A673 (cell line): ENCODE measurements around the gene CTNNBL1. TPM values are rescaled to one million over a fixed set of nuclear protein-coding genes. Genes with fewer than 3 reads are reported as not detected.

ENCODE experiments used
- BruUV-seq: library from RNA; stranded (reverse); fragments of 400-500 nt; replicated peaks from 2 replicates; lab custom pipeline; 2021; lab: Mats Ljungman, UMichigan
- CTCF ChIA-PET: fragments of 300-600 bp; sonication (Branson Sonifier 250); formaldehyde crosslinking; loops from one replicate; lab custom pipeline; 2022; ENCODE audit warnings: antibody characterized with exemption; lab: Charles Lee
- POLR2A ChIA-PET: fragments of 300-600 bp; sonication (Branson Sonifier 250); formaldehyde crosslinking; loops from one replicate; lab custom pipeline; 2022; ENCODE audit warnings: antibody characterized with exemption; ENCODE audit not compliant: low non-redundant PET; lab: Charles Lee
- DNase-seq: peaks from one replicate; pipeline ENCODE4 v3.0.0-alpha.2; 2015; ENCODE audit warnings: low spot score
- H3K27ac ChIP-seq: fragments of 200-600 bp; sonication (generic); 2 replicates; pipeline ENCODE4 v1.5.1; 2016; ENCODE audit warnings: mixed run types, low read depth, mild to moderate bottlenecking, mixed read lengths, antibody characterized with exemption, low read length; ENCODE audit not compliant: poor library complexity, severe bottlenecking
- H3K27me3 ChIP-seq: fragments of 200-600 bp; sonication (generic); replicated peaks from 2 replicates; pipeline ENCODE4 v1.6.1; 2017; ENCODE audit warnings: mixed run types, low read depth, mild to moderate bottlenecking, mixed read lengths, antibody characterized with exemption, low read length; ENCODE audit not compliant: insufficient read depth, poor library complexity
- H3K36me3 ChIP-seq: fragments of 200-600 bp; sonication (generic); 2 replicates; pipeline ENCODE4 v1.6.1; 2016; ENCODE audit warnings: mixed run types, mild to moderate bottlenecking, mixed read lengths, antibody characterized with exemption, low read length; ENCODE audit not compliant: insufficient read depth, poor library complexity, severe bottlenecking
- H3K4me1 ChIP-seq: fragments of 200-600 bp; sonication (generic); 2 replicates; pipeline ENCODE4 v1.6.1; 2017; ENCODE audit warnings: mixed run types, mild to moderate bottlenecking, mixed read lengths, antibody characterized with exemption, low read length; ENCODE audit not compliant: insufficient read depth, poor library complexity, severe bottlenecking
- H3K4me3 ChIP-seq: fragments of 200-600 bp; sonication (generic); 2 replicates; pipeline ENCODE4 v1.5.1; 2016; ENCODE audit warnings: low read depth, mixed run types, mild to moderate bottlenecking, mixed read lengths, low read length; ENCODE audit not compliant: poor library complexity, severe bottlenecking
- H3K9me3 ChIP-seq: fragments of 200-600 bp; sonication (generic); 2 replicates; pipeline ENCODE4 v1.6.1; 2016; ENCODE audit warnings: mixed run types, low read depth, mild to moderate bottlenecking, mixed read lengths, antibody characterized with exemption, low read length; ENCODE audit not compliant: poor library complexity, severe bottlenecking
- EZH2 ChIP-seq: fragments of 200-600 bp; sonication (generic); IDR thresholded peaks from 2 replicates; pipeline ENCODE4 v1.6.1; 2017; ENCODE audit warnings: borderline replicate concordance, low read depth, mild to moderate bottlenecking, mixed read lengths, antibody characterized with exemption, low read length; ENCODE audit not compliant: poor library complexity, severe bottlenecking
- intact Hi-C: fragments of 100-400 bp; cut with micrococcal nuclease; formaldehyde crosslinking; loops from one replicate; pipeline ENCODE4 v1.10.0; 2022; ENCODE audit not compliant: unreplicated experiment
- total RNA-seq: library from RNA; stranded (reverse); gene quantifications from 2 replicates; pipeline ENCODE4 v1.2.3, GENCODE V29; 2021
- TF ChIP-seq, protein P1 (sequence below): fragments of 300-800, 200-600 bp; sonication (generic); conservative IDR thresholded peaks from 2 replicates; pipeline ENCODE4 v1.5.1; 2017; ENCODE audit warnings: low read depth, mild to moderate bottlenecking, antibody characterized with exemption, low read length, moderate library complexity, mixed read lengths

The CTNNBL1 gene
- total RNA-seq, 1 experiment from 2014 or later = 88.5 TPM

DNA sequence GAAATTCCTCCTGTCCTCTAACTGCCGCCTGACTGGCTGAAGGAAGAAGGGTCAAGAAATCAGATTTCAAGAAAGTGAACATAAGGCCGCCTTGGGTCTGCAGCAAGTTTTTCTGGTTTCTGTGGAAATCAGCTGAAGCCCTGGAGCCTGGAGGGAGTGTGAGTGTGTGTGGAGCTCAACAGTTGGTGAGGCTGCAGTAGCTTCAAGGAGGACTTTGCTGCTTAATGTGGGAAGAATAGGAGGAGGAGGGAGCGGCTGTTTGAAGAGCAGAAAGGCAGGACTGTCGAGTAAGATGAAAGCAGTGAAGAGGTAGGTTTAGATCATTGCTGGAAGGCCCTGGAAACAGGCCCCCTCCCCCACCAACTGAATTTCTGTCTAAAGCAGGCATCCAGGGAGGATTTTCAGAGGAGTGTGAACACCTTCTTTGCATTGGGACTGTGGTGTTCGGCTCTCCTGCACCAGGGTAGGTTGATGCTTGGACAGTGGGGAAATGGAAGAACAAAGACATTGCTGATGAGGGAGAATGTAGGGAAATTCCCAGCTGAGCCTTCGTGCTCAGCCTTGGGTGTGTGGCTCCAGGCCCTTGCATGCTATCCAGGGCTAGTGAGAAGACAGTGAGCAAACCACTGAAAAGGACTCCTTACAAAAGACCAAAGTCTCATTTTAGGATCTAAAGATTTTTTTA lies 129.6 kb downstream of the CTNNBL1 start:
- Histone ChIP-seq H3K4me3 (no peak overlapping the region), H3K27me3 (no peaks in the 10 kb centered on the region), H3K4me1 (peaks cover 9% of the 10 kb centered on the region), H3K9me3 (no peaks in the 10 kb centered on the region), H3K27ac (no peak overlapping the region), H3K36me3 (no peaks in the 10 kb centered on the region)
- ChIA-PET POLR2A (no interaction called here), CTCF (no interaction called here)
- TF ChIP-seq EZH2 = no peak
- TF ChIP-seq, protein P1, sequence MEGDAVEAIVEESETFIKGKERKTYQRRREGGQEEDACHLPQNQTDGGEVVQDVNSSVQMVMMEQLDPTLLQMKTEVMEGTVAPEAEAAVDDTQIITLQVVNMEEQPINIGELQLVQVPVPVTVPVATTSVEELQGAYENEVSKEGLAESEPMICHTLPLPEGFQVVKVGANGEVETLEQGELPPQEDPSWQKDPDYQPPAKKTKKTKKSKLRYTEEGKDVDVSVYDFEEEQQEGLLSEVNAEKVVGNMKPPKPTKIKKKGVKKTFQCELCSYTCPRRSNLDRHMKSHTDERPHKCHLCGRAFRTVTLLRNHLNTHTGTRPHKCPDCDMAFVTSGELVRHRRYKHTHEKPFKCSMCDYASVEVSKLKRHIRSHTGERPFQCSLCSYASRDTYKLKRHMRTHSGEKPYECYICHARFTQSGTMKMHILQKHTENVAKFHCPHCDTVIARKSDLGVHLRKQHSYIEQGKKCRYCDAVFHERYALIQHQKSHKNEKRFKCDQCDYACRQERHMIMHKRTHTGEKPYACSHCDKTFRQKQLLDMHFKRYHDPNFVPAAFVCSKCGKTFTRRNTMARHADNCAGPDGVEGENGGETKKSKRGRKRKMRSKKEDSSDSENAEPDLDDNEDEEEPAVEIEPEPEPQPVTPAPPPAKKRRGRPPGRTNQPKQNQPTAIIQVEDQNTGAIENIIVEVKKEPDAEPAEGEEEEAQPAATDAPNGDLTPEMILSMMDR = no peak
- BruUV-seq = no TSS peak
- intact Hi-C loops = no loop called here
- no peak for DNase-seq

DNA sequence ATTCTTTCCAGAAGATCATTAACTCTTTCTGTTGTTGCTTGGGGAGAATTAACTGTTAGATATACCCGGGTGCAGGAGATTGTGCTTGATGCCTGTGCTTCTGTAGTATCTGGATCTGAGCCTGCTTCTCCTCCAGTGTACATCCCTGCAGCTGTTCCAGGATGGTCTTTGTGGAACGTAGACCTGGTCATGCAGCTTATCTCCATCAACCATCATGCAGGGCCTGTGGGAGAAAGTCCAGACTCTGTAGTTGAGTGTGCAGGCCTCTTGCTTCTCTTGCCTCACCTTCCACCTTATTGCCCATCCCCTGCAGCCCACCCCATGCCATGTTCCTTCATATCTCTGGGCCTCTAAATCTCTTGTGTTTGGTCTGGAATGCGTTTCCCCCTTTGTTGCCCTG lies 133.8 kb downstream of the CTNNBL1 start:
- Histone ChIP-seq H3K4me1 (no peaks in the 10 kb centered on the region), H3K36me3 (no peaks in the 10 kb centered on the region), H3K9me3 (no peaks in the 10 kb centered on the region), H3K27ac (no peak overlapping the region), H3K4me3 (no peak overlapping the region), H3K27me3 (no peaks in the 10 kb centered on the region)
- intact Hi-C loops = no loop called here
- BruUV-seq = no TSS peak
- no peak for DNase-seq
- no peak for TF ChIP-seq EZH2
- TF ChIP-seq, protein P1 = no peak
- POLR2A ChIA-PET = no interaction called here
- CTCF ChIA-PET = no interaction called here

DNA sequence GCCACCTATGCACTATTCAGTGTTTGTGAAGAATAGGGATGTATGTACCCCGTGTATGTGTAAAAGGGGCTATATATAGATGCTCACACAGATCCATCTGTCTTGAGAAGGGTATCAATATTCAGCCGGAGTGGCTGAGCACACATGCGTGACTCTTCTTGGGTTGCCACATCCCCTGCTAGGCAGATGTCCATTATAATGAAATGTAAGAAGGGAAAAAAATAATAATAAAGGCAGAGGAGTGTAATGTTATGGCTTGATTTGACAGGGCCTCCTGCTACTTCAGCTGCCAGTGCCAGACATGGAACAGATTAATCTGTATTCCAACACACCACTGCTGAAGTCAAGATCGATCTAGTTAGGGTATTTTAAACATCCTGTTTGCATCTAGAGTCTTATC lies 134.9 kb downstream of the CTNNBL1 start:
- POLR2A ChIA-PET = no interaction called here
- Histone ChIP-seq H3K36me3 (no peaks in the 10 kb centered on the region), H3K4me3 (no peak overlapping the region), H3K27me3 (no peaks in the 10 kb centered on the region), H3K27ac (no peak overlapping the region), H3K4me1 (no peaks in the 10 kb centered on the region), H3K9me3 (no peaks in the 10 kb centered on the region)
- intact Hi-C loops = no loop called here
- no peak for DNase-seq
- CTCF ChIA-PET = no interaction called here
- no peak for TF ChIP-seq EZH2
- TF ChIP-seq, protein P1 = no peak
- BruUV-seq = no TSS peak
